H1 (cell line): ENCODE results near the gene HOTAIR. TPM values are rescaled to one million over a fixed set of nuclear protein-coding genes. Genes with fewer than 3 reads are reported as not detected.

Experiments
- ASH2L ChIP-seq: fragments of 200-600, 300-600 bp; sonication (generic); IDR thresholded peaks from one replicate; pipeline ENCODE4 v1.7.1; 2017; ENCODE audit warnings: low read length
- BACH1 ChIP-seq: IDR thresholded peaks from 2 replicates; pipeline ENCODE4 v1.6.1; 2012; ENCODE audit warnings: low read length, improper control_type of control experiment
- CHD7 ChIP-seq: fragments of 300-600 bp; sonication (generic); IDR thresholded peaks from 2 replicates; pipeline ENCODE4 v1.7.1; 2012; ENCODE audit warnings: low read length, moderate library complexity, mild to moderate bottlenecking, inconsistent platforms; ENCODE audit not compliant: insufficient replicate concordance
- CREB1 ChIP-seq: IDR thresholded peaks from 2 replicates; pipeline ENCODE4 v1.6.1; 2012; ENCODE audit warnings: inconsistent platforms
- SIN3A ChIP-seq, 2 experiments: IDR thresholded peaks in 1 of 2; conservative IDR thresholded peaks in 1 of 2; 2 replicates each; pipeline ENCODE4 v1.6.1; 2011 to 2012; ENCODE audit warnings: low read length in 2 of 2, improper control_type of control experiment in 1 of 2, low read depth in 1 of 2, mild to moderate bottlenecking in 1 of 2
- SIRT6 ChIP-seq: IDR thresholded peaks from one replicate; pipeline ENCODE4 v1.7.1; 2012; ENCODE audit warnings: low read length, inconsistent platforms
- SP2 ChIP-seq: IDR thresholded peaks from 2 replicates; pipeline ENCODE4 v1.6.1; 2012; ENCODE audit warnings: mild to moderate bottlenecking, low read length, inconsistent platforms
- TCF12 ChIP-seq: IDR thresholded peaks from 2 replicates; pipeline ENCODE4 v1.6.1; 2011; ENCODE audit warnings: low read depth, mild to moderate bottlenecking, low read length
- ZNF274 ChIP-seq: IDR thresholded peaks from 2 replicates; pipeline ENCODE4 v1.7.0; 2012; ENCODE audit warnings: low read length, borderline replicate concordance; ENCODE audit errors: extremely low read depth
- polyA plus RNA-seq, 7 experiments: library from polyadenylated mRNA; depleted of rRNA in 3 of 7; stranded (reverse) in 5 of 7; unstranded in 2 of 7; fragments of >200 nt in 5 of 7; fragments of 200-250 nt in 2 of 7; gene quantifications; 1 replicate in 5 of 7; 2 replicates in 1 of 7; 4 replicates in 1 of 7; pipeline versions ENCODE4 v1.2.1 to v1.2.3, GENCODE V29; 2011 to 2013; ENCODE audit warnings: missing spikeins in 2 of 7, mixed read lengths in 2 of 7
- total RNA-seq: library from RNA; stranded (reverse); fragmentation: NEBNext Ultra II Directional; extraction: Animal tissue kit (Norgen Biotek cat#: 25700); gene quantifications from 2 replicates; pipeline ENCODE4 v1.2.1, GENCODE V29; 2021
- TF ChIP-seq, protein P1 (sequence below): IDR thresholded peaks from 2 replicates; pipeline ENCODE4 v1.6.1; 2011; ENCODE audit warnings: low read length, improper control_type of control experiment

The HOTAIR gene
- total and polyA plus RNA-seq, 2 of the 8 experiments (the other 6 are each of a cell fraction or from before 2014, with no cell fraction given), result not detected

DNA sequence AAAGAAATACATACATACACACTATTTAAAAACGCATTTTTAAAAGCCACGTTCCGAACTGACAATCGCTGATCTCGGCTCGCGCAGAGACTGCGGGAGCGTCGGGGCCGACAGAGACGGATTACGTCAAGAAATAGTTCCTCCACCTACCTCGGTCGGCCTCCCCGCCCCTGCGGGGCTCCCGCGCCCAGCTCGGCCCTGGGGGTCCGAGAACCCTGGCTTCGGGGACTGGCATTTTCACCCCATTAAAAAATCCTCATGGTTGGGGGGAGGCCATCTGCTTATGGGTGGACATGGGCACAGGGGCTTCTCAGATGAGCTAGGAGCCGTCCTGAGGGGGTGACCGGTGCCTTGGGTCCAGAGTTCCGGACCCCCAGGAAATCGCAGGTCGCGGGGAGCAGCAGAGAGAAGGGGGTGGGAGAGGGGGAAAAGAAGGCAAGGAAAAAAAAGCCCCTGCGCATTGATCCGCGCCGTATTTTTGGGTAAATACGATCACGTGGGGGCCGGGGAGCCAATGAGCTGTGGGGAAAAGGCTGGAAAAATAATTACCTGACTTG lies 24.9 kb upstream of the HOTAIR start (continued):
- TF ChIP-seq BACH1 (no peak), ZNF274 (no peak), SIN3A (conservative IDR thresholded peaks at IDR 0.05 in 1 of 2, IDR thresholded peaks at IDR 0.05 in 1 of 2; ENCODE audit: low read depth in 1 of 2, low read length in 2 of 2) (no peak), CHD7 (no peak), ASH2L (no peak), SIRT6 (no peak), CREB1 (no peak), TCF12 (no peak), SP2 (no peak)
- TF ChIP-seq, protein P1, sequence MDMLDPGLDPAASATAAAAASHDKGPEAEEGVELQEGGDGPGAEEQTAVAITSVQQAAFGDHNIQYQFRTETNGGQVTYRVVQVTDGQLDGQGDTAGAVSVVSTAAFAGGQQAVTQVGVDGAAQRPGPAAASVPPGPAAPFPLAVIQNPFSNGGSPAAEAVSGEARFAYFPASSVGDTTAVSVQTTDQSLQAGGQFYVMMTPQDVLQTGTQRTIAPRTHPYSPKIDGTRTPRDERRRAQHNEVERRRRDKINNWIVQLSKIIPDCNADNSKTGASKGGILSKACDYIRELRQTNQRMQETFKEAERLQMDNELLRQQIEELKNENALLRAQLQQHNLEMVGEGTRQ, result peak; percentile 84
